Endothelial cell of umbilical vein (primary cell): Measurements from ENCODE around the gene MECR.

Experiments used
- FOS ChIP-seq: IDR thresholded peaks from 2 replicates; pipeline ENCODE4 v1.6.1; 2011; ENCODE audit warnings: mild to moderate bottlenecking, low read length, moderate library complexity, borderline replicate concordance; ENCODE audit not compliant: insufficient read depth
- POLR2AphosphoS5 ChIP-seq: IDR thresholded peaks from 2 replicates; pipeline ENCODE4 v1.6.1; 2012; ENCODE audit warnings: low read depth, mild to moderate bottlenecking, control low read depth, low read length, moderate library complexity; ENCODE audit not compliant: insufficient read depth
- TF ChIP-seq, protein P1 (sequence below), 2 donors: IDR thresholded peaks; 1 replicate in 1 of 2; 2 replicates in 1 of 2; pipeline ENCODE4 v1.5.1; 2011; ENCODE audit warnings: low read length in 2 of 2, mild to moderate bottlenecking in 2 of 2, moderate library complexity in 2 of 2, control low read depth in 1 of 2, inconsistent platforms in 1 of 2, low read depth in 1 of 2; ENCODE audit not compliant: insufficient read depth in 1 of 2; ENCODE audit errors: extremely low read depth in 1 of 2

DNA sequence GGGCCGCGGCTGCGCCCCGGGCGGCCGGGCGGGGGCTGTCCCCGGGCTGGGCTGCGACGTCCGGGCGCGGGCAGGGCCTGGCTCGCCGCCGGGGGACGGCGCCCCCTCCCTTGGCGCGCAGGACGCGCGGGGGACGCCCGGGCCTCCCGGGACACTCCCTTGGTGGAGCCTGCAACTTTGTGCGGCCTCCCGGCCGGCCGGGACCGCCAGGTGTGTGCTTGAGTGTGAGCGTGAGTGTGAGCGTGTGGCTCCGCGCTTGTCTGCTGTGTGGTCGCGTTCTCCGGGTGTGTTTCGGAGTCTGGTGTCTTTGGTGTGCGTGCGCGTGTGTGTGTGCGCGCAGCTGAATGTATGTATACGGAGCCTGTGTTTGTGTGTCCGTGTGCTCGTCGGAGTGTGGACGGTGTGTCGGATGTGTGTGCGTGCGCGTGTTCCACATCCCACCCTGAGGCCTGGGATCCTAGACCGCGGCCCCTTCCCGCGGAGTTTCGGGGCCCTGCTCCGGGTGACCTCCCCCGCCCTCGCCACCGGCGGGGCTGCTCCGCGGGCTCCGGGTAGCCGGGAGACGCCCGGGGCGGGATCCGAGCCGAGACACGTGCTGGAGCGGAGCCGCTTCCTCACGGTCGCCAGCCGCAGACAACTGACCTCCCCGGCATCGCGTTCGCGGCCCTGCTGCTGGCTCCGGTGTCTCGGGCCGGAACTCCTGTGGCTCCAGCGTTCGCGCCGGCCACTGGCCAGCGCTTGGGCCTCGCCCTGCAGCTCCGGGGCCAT is 7.3 kb upstream of the MECR start:
- TF ChIP-seq, protein P1, sequence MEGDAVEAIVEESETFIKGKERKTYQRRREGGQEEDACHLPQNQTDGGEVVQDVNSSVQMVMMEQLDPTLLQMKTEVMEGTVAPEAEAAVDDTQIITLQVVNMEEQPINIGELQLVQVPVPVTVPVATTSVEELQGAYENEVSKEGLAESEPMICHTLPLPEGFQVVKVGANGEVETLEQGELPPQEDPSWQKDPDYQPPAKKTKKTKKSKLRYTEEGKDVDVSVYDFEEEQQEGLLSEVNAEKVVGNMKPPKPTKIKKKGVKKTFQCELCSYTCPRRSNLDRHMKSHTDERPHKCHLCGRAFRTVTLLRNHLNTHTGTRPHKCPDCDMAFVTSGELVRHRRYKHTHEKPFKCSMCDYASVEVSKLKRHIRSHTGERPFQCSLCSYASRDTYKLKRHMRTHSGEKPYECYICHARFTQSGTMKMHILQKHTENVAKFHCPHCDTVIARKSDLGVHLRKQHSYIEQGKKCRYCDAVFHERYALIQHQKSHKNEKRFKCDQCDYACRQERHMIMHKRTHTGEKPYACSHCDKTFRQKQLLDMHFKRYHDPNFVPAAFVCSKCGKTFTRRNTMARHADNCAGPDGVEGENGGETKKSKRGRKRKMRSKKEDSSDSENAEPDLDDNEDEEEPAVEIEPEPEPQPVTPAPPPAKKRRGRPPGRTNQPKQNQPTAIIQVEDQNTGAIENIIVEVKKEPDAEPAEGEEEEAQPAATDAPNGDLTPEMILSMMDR (IDR thresholded peaks at IDR 0.05; ENCODE audit: extremely low read depth in 1 of 2, insufficient read depth in 1 of 2, low read depth in 1 of 2, low read length in 2 of 2) = no peak
- TF ChIP-seq FOS = no peak
- no peak for TF ChIP-seq POLR2AphosphoS5
